Bronchial epithelial cell (primary cell): Measurements from ENCODE around the gene DPYSL5. TPM values are rescaled to one million over a fixed set of nuclear protein-coding genes. Genes with fewer than 3 reads are reported as not detected.
A peak's percentile ranks its signal among the peaks of the same experiment; 100 is the strongest.

Source experiments
- DNase-seq: peaks from one replicate; pipeline ENCODE4 v3.0.0-alpha.2; 2010; ENCODE audit warnings: low read depth
- FAIRE-seq: peaks from 2 replicates; lab custom pipeline; 2011; peaks lifted over from hg19 to GRCh38; lab: Jason Lieb, UNC
- H3K27me3 ChIP-seq: 2 replicates; pipeline ENCODE4 v1.5.1; 2011; ENCODE audit warnings: low read length; ENCODE audit not compliant: control insufficient read depth, insufficient read depth
- H3K36me3 ChIP-seq: 2 replicates; pipeline ENCODE4 v1.5.1; 2011; ENCODE audit warnings: low read length; ENCODE audit not compliant: control insufficient read depth, insufficient read depth
- H3K4me3 ChIP-seq: 2 replicates; pipeline ENCODE4 v1.5.1; 2011; ENCODE audit warnings: mild to moderate bottlenecking, low read depth, low read length, control low read depth
- CTCF ChIP-seq: IDR thresholded peaks from 2 replicates; pipeline ENCODE4 v1.5.1; 2011; ENCODE audit warnings: mild to moderate bottlenecking, moderate library complexity, low read length, control low read depth, inconsistent platforms; ENCODE audit not compliant: insufficient read depth, severe bottlenecking
- total RNA-seq: library from RNA; depleted of rRNA; stranded (reverse); fragments of >200 nt; gene quantifications from 2 replicates; pipeline ENCODE4 v1.2.1, GENCODE V29; 2014

Gene DPYSL5
- total RNA-seq, 1 donor from 2014 or later, result not detected

GRCh38 chr2:26975656-26976055 is 127.7 kb downstream of the DPYSL5 start:
- no peaks in the 10 kb centered on the region for H3K27me3 ChIP-seq
- DNase-seq (no peak), FAIRE-seq (no peak)
- H3K4me3 ChIP-seq, result no peak overlapping the region
- no peak for TF ChIP-seq CTCF
- no peaks in the 10 kb centered on the region for H3K36me3 ChIP-seq

- DNase-seq, result no peak
- FAIRE-seq, result no peak
- no peaks in the 10 kb centered on the region for H3K36me3 ChIP-seq
- H3K4me3 ChIP-seq, result no peak overlapping the region
- TF ChIP-seq CTCF, result no peak
- H3K27me3 ChIP-seq, result no peaks in the 10 kb centered on the region
These were observed 128.3 kb downstream of the DPYSL5 start for GRCh38 chr2:26976237-26976636.

- no peak for TF ChIP-seq CTCF
- no peak overlapping the region for H3K4me3 ChIP-seq
- no peaks in the 10 kb centered on the region for H3K36me3 ChIP-seq
- no peak for DNase-seq
- no peaks in the 10 kb centered on the region for H3K27me3 ChIP-seq
- no peak for FAIRE-seq
These were observed 129.1 kb downstream of the DPYSL5 start for GRCh38 chr2:26977012-26977411.

- Histone ChIP-seq H3K36me3 (no peaks in the 10 kb centered on the region), H3K4me3 (no peak overlapping the region), H3K27me3 (no peaks in the 10 kb centered on the region)
- FAIRE-seq (no peak), DNase-seq (peak; percentile 77)
- TF ChIP-seq CTCF, result no peak
These were observed 130.2 kb downstream of the DPYSL5 start for GRCh38 chr2:26978061-26978596.

- DNase-seq (no peak), FAIRE-seq (no peak)
- Histone ChIP-seq H3K27me3 (no peaks in the 10 kb centered on the region), H3K36me3 (no peaks in the 10 kb centered on the region), H3K4me3 (no peak overlapping the region)
- TF ChIP-seq CTCF, result no peak
These were observed 131.8 kb downstream of the DPYSL5 start for GRCh38 chr2:26979741-26980140.

- FAIRE-seq, result no peak
These were observed 133.0 kb downstream of the DPYSL5 start for GRCh38 chr2:26980971-26981370.

More at GRCh38 chr2:26980971-26981370, 133.0 kb downstream of the DPYSL5 start:
- Histone ChIP-seq H3K4me3 (no peak overlapping the region), H3K36me3 (no peaks in the 10 kb centered on the region), H3K27me3 (no peaks in the 10 kb centered on the region)
- no peak for TF ChIP-seq CTCF
- DNase-seq, result no peak
